Endodermal cell (in vitro differentiated cells): ENCODE results near the gene TNIK. TPM values are rescaled to one million over a fixed set of nuclear protein-coding genes. Genes with fewer than 3 reads are reported as not detected.
A peak's percentile ranks its signal among the peaks of the same experiment; 100 is the strongest.
"Not testable (repeated sequence)": the region's sequence is repeated elsewhere in the genome, so short reads cannot be mapped to it uniquely, and the experiment has no call there.

ENCODE experiments used
- DNase-seq: peaks from one replicate; pipeline ENCODE4 v3.0.0-alpha.2; 2017
- H3K27ac ChIP-seq: 2 replicates; pipeline ENCODE4 v1.5.1; 2013; ENCODE audit warnings: mild to moderate bottlenecking, low read depth, low read length, moderate library complexity
- H3K27me3 ChIP-seq: 2 replicates; pipeline ENCODE4 v1.6.1; 2013; ENCODE audit warnings: mild to moderate bottlenecking, low read length, moderate library complexity; ENCODE audit not compliant: insufficient read depth, control insufficient read depth, poor library complexity, severe bottlenecking
- H3K36me3 ChIP-seq: 2 replicates; pipeline ENCODE4 v1.7.0; 2013; ENCODE audit warnings: mild to moderate bottlenecking, low read length, moderate library complexity; ENCODE audit not compliant: control insufficient read depth, insufficient read depth
- H3K4me1 ChIP-seq: one replicate; pipeline ENCODE4 v1.7.0; 2013; ENCODE audit warnings: low read length; ENCODE audit not compliant: control insufficient read depth, insufficient read depth
- H3K4me3 ChIP-seq: 2 replicates; pipeline ENCODE4 v1.5.1; 2013; ENCODE audit warnings: mild to moderate bottlenecking, low read length, moderate library complexity
- H3K9ac ChIP-seq: 2 replicates; pipeline ENCODE4 v1.6.1; 2013; ENCODE audit warnings: mild to moderate bottlenecking, low read length, moderate library complexity; ENCODE audit not compliant: poor library complexity, severe bottlenecking; ENCODE audit errors: extremely low read depth
- H3K9me3 ChIP-seq: 2 replicates; pipeline ENCODE4 v1.6.1; 2013; ENCODE audit warnings: mild to moderate bottlenecking, low read length, moderate library complexity; ENCODE audit not compliant: control insufficient read depth
- H3K27ac Mint-ChIP-seq: 2 replicates; pipeline ENCODE4 v1.8.0; 2020; ENCODE audit warnings: mixed read lengths
- H3K27me3 Mint-ChIP-seq: 2 replicates; pipeline ENCODE4 v1.8.0; 2021; ENCODE audit warnings: mild to moderate bottlenecking, mixed read lengths; ENCODE audit not compliant: insufficient read depth
- H3K36me3 Mint-ChIP-seq: 2 replicates; pipeline ENCODE4 v1.8.0; 2020; ENCODE audit warnings: low read depth, mixed read lengths
- H3K4me1 Mint-ChIP-seq: 2 replicates; pipeline ENCODE4 v1.8.0; 2020; ENCODE audit warnings: mixed read lengths
- H3K4me3 Mint-ChIP-seq: 2 replicates; pipeline ENCODE4 v1.8.0; 2020; ENCODE audit warnings: mild to moderate bottlenecking, moderate library complexity, mixed read lengths
- H3K9me3 Mint-ChIP-seq: 2 replicates; pipeline ENCODE4 v1.8.0; 2020; ENCODE audit warnings: mild to moderate bottlenecking, mixed read lengths
- WGBS, 2 experiments: methylation state at CpG; one replicate each; pipeline versions ENCODE4 v1.1.5 to v1.1.7; 2013; ENCODE audit warnings: missing lambda C conversion rate in 2 of 2, mixed read lengths in 1 of 2; ENCODE audit not compliant: insufficient coverage in 1 of 2, insufficient read length in 1 of 2; 5-methylcytosine and 5-hydroxymethylcytosine counted together
- total RNA-seq, 2 donors: library from RNA; stranded (reverse); fragmentation: NEBNext Ultra II Directional in 1 of 2; extraction: Animal tissue kit (Norgen Biotek cat#: 25700) in 1 of 2; gene quantifications; 2 replicates in 1 of 2; 3 replicates in 1 of 2; pipeline ENCODE4 v1.2.1, GENCODE V29; 2021
- TF ChIP-seq, protein P1 (sequence below): fragments of 200-600 bp; sonication (generic); conservative IDR thresholded peaks from 2 replicates; pipeline ENCODE4 v1.5.0; 2021; ENCODE audit warnings: antibody characterized with exemption, mild to moderate bottlenecking

TNIK gene
- total RNA-seq, 2 donors from 2014 or later, result 12.2 to 14.9 TPM

DNA sequence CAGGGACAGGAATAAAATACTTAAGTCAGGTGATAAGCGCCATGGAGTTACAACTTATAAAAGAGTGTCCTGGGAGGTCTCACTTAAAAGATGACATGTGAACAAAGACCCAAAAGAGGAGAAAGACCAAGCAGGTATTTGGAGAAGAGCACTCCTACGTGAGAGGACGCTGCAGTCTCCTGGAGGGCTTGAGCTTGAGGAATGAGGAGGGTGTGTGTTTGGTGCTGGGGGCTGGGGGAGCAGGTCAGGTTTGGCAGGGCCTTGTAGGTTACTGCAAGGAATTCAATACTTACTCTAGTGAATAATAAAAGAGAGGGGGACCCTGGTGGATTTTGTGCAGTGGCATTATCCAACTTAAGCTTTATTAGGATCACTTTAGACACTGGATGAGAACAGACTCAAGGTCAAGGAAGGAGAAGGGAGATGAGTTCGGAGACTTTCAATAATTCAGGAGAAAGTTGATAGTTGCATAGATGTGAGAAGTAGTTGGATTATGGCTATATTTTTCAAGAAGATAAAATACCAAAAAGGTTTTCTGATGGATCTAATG, 32.4 kb downstream of the TNIK start:
- Histone ChIP-seq H3K27me3 (no peaks in the 10 kb centered on the region), H3K9ac (no peak overlapping the region), H3K4me3 (peak overlapping the region; percentile 65), H3K27ac (no peak overlapping the region), H3K4me1 (peaks cover 7% of the 10 kb centered on the region), H3K36me3 (no peaks in the 10 kb centered on the region), H3K9me3 (peaks cover 4% of the 10 kb centered on the region)
- 45 to 46% methylated on average over 4 of the region's 4 CpGs for WGBS, 2 experiments
- no peaks in the 10 kb centered on the region for H3K36me3 Mint-ChIP-seq
- H3K27me3 Mint-ChIP-seq, result no peaks in the 10 kb centered on the region
- TF ChIP-seq, protein P1, sequence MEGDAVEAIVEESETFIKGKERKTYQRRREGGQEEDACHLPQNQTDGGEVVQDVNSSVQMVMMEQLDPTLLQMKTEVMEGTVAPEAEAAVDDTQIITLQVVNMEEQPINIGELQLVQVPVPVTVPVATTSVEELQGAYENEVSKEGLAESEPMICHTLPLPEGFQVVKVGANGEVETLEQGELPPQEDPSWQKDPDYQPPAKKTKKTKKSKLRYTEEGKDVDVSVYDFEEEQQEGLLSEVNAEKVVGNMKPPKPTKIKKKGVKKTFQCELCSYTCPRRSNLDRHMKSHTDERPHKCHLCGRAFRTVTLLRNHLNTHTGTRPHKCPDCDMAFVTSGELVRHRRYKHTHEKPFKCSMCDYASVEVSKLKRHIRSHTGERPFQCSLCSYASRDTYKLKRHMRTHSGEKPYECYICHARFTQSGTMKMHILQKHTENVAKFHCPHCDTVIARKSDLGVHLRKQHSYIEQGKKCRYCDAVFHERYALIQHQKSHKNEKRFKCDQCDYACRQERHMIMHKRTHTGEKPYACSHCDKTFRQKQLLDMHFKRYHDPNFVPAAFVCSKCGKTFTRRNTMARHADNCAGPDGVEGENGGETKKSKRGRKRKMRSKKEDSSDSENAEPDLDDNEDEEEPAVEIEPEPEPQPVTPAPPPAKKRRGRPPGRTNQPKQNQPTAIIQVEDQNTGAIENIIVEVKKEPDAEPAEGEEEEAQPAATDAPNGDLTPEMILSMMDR, result no peak
- H3K4me1 Mint-ChIP-seq, result no peaks in the 10 kb centered on the region
- peaks cover 8% of the 10 kb centered on the region for H3K9me3 Mint-ChIP-seq
- DNase-seq, result peak; percentile 68
- H3K4me3 Mint-ChIP-seq, result no peak overlapping the region
- H3K27ac Mint-ChIP-seq, result no peak overlapping the region

DNA sequence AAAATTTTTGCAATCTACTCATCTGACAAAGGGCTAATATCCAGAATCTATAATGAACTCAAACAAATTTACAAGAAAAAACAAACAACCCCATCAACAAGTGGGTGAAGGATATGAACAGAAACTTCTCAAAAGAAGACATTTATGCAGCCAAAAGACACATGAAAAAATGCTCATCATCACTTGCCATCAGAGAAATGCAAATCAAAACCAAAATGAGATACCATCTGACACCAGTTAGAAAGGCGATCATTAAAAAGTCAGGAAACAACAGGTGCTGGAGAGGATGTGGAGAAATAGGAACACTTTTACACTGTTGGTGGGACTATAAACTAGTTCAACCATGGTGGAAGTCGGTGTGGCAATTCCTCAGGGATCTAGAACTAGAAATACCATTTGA, 36.1 kb downstream of the TNIK start:
- H3K9me3 Mint-ChIP-seq, H3K36me3 ChIP-seq, H3K4me1 Mint-ChIP-seq, H3K4me3 ChIP-seq, H3K9ac ChIP-seq, H3K27me3 Mint-ChIP-seq, H3K4me3 Mint-ChIP-seq, H3K36me3 Mint-ChIP-seq, DNase-seq, H3K27me3 ChIP-seq, H3K9me3 ChIP-seq, H3K4me1 ChIP-seq, H3K27ac Mint-ChIP-seq, H3K27ac ChIP-seq: not testable (repeated sequence)
- 90% methylated on average over 2 of the region's 2 CpGs; no CpG with 5 or more reads in 1 of the 2 experiments for WGBS, 2 experiments

DNA sequence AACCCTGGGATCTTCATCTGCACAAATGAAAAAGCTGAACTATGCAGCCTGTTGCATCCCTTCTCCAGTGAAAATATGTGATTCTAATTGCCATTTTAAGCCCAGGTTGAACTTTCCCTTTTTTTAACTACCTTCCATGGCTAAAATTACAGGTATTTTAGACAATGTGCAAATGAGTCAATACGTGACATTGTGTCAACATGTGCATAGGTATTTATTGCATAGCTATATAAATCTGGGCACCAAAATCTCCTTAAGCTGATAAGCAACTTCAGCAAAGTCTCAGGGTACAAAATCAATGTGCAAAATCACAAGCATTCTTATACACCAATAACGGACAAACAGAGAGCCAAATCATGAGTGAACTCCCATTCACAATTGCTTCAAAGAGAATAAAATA, 37.4 kb downstream of the TNIK start:
- H3K4me3 Mint-ChIP-seq, H3K4me1 ChIP-seq, H3K9me3 Mint-ChIP-seq, H3K27ac Mint-ChIP-seq, H3K4me1 Mint-ChIP-seq, H3K27me3 ChIP-seq, H3K36me3 Mint-ChIP-seq, H3K27me3 Mint-ChIP-seq, DNase-seq, H3K9me3 ChIP-seq, H3K4me3 ChIP-seq, H3K9ac ChIP-seq, H3K36me3 ChIP-seq, H3K27ac ChIP-seq: not testable (repeated sequence)
- 0% methylated on average over 1 of the region's 2 CpGs; no CpG with 5 or more reads in 1 of the 2 experiments for WGBS, 2 experiments

DNA sequence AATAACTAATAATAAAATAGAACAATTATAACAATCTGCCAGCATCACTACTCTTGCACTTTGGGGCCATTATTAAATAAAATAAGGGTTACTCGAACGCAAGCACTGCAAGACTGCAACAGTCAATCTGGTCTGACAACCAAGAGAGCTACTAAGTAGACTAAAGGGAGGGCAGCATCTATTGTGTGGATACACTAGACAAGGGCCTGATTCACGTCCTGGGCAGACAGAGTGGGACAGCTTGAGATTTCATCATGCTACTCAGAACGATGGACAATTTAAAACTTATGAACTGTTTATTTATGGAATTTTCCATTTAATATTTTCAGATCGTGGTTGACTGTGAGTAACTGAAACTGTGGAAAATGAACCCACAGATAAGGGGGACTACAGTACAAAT, 39.5 kb downstream of the TNIK start:
- no peak overlapping the region for H3K27ac Mint-ChIP-seq
- H3K4me1 Mint-ChIP-seq, result no peaks in the 10 kb centered on the region
- Histone ChIP-seq H3K9me3 (peaks cover 4% of the 10 kb centered on the region), H3K4me1 (no peaks in the 10 kb centered on the region), H3K27me3 (no peaks in the 10 kb centered on the region), H3K36me3 (no peaks in the 10 kb centered on the region), H3K4me3 (no peak overlapping the region), H3K27ac (no peak overlapping the region), H3K9ac (no peak overlapping the region)
- H3K36me3 Mint-ChIP-seq, result no peaks in the 10 kb centered on the region
- 83 to 94% methylated on average over 5 of the region's 5 CpGs for WGBS, 2 experiments
- no peak for DNase-seq
- no peaks in the 10 kb centered on the region for H3K27me3 Mint-ChIP-seq
- TF ChIP-seq, protein P1, result no peak
- no peak overlapping the region for H3K4me3 Mint-ChIP-seq
- H3K9me3 Mint-ChIP-seq, result peaks cover 8% of the 10 kb centered on the region
